Measurements from ENCODE around the gene TMTC2.
"Not testable (repeated sequence)": the region's sequence is repeated elsewhere in the genome, so short reads cannot be mapped to it uniquely, and the experiment has no call there.

The TMTC2 gene

GRCh38 chr12:82787016-82787415, 100.3 kb downstream of the TMTC2 start:
- H3K27me3 Mint-ChIP-seq: no peaks in the 10 kb centered on the region
- no peaks in the 10 kb centered on the region for H3K4me1 Mint-ChIP-seq
- no peak overlapping the region for H3K4me3 Mint-ChIP-seq
- H3K27ac Mint-ChIP-seq: no peak overlapping the region
- H3K36me3 Mint-ChIP-seq: no peaks in the 10 kb centered on the region
- H3K9me3 Mint-ChIP-seq: no peaks in the 10 kb centered on the region

- no peaks in the 10 kb centered on the region for H3K27me3 Mint-ChIP-seq
- no peaks in the 10 kb centered on the region for H3K4me1 Mint-ChIP-seq
- no peaks in the 10 kb centered on the region for H3K36me3 Mint-ChIP-seq
- H3K9me3 Mint-ChIP-seq: no peaks in the 10 kb centered on the region
- H3K27ac Mint-ChIP-seq: no peak overlapping the region
- H3K4me3 Mint-ChIP-seq: no peak overlapping the region
Observed at GRCh38 chr12:82788594-82788993, 101.9 kb downstream of the TMTC2 start.

- Mint-ChIP-seq H3K4me3 (no peak overlapping the region), H3K27me3 (no peaks in the 10 kb centered on the region), H3K9me3 (no peaks in the 10 kb centered on the region), H3K36me3 (no peaks in the 10 kb centered on the region), H3K4me1 (no peaks in the 10 kb centered on the region), H3K27ac (no peak overlapping the region)
Observed at GRCh38 chr12:82789674-82790073, 103.0 kb downstream of the TMTC2 start.

DNA sequence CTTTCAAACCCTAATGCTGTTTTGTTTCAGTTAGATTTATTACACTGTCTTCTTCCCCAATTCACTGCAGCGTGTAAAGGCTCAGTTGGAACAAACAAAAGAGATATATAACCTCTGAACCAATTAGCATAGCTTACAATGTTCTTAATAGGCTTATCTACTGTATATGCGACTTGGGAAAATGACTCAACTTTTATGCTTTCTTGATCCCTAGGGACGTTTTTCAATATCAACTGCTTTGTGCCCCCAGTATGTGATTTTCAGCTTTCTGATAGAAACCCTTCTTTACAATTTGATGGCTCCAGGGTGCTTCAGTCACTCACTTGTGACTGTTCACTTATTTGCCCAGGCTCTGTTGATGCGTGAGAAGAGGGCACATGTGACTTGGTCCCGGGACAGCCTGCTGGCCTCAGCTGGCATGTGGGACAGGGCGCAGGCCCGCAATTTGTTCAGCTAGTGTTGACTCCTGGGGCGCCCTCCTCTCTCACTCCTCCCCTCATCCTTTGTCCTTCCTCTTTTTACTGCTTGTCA, 107.1 kb downstream of the TMTC2 start:
- H3K9me3 Mint-ChIP-seq: no peaks in the 10 kb centered on the region
- no peaks in the 10 kb centered on the region for H3K36me3 Mint-ChIP-seq
- no peaks in the 10 kb centered on the region for H3K4me1 Mint-ChIP-seq
- no peak overlapping the region for H3K27ac Mint-ChIP-seq
- no peak overlapping the region for H3K4me3 Mint-ChIP-seq
- no peaks in the 10 kb centered on the region for H3K27me3 Mint-ChIP-seq

- no peaks in the 10 kb centered on the region for H3K36me3 Mint-ChIP-seq
- H3K27me3 Mint-ChIP-seq: no peaks in the 10 kb centered on the region
- H3K9me3 Mint-ChIP-seq: no peaks in the 10 kb centered on the region
- H3K4me1 Mint-ChIP-seq: no peaks in the 10 kb centered on the region
- no peak overlapping the region for H3K4me3 Mint-ChIP-seq
- H3K27ac Mint-ChIP-seq: no peak overlapping the region
Observed at GRCh38 chr12:82797480-82797879, 110.8 kb downstream of the TMTC2 start.

DNA sequence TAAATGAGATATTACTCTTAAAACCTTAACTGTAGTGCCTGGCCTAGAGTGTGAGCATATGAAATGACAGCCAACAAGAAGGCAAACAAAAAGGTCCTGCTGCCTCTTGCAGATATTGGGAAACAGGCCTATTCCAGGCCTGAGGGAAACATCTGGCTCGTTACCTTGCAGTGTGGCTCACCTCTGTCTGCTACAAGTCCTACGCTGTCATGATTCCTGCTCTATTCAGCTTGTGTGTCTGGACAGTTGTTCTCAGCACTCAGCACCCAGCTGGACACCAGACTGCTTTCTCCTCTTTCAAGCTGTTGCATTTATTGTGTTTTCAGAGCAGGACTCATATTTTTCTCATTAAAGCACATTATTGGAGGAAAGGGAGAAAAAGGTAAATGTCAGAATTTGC, 113.5 kb downstream of the TMTC2 start:
- H3K4me1 Mint-ChIP-seq: no peaks in the 10 kb centered on the region
- H3K36me3 Mint-ChIP-seq: no peaks in the 10 kb centered on the region
- no peaks in the 10 kb centered on the region for H3K9me3 Mint-ChIP-seq
- no peak overlapping the region for H3K27ac Mint-ChIP-seq
- no peaks in the 10 kb centered on the region for H3K27me3 Mint-ChIP-seq
- no peak overlapping the region for H3K4me3 Mint-ChIP-seq

DNA sequence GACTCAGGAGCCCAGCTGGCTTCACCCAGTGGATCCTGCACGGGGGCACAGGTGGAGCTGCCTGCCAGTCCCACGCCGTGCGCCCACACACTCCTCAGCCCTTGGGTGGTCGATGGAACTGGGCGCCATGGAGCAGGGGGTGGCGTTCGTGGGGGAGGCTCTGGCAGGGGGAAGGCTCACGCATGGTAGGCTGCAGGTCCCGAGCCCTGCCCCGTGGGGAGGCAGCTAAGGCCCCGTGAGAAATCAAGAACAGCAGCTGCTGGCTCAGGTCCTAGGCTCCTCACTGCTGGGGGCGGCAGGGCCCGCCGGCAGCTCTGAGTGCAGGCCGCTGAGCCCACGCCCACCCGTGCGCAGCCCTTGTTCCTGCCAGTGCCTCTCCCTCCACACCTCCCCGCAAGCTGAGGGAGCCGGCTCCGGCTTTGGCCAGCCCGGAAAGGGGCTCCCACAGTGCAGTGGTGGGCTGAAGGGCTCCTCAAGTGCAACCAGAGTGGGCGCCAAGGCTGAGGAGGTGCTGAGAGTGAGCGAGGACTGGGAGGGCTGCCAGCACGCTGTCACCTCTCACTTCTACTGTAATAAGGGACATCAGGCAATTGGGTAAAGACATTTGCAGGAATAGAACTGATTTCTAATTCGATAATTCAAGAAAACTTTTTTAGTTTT, 115.4 kb downstream of the TMTC2 start:
- Mint-ChIP-seq H3K4me3 (no peak overlapping the region), H3K36me3 (no peaks in the 10 kb centered on the region), H3K4me1 (no peaks in the 10 kb centered on the region), H3K27ac (no peak overlapping the region), H3K9me3 (no peaks in the 10 kb centered on the region), H3K27me3 (no peaks in the 10 kb centered on the region)

DNA sequence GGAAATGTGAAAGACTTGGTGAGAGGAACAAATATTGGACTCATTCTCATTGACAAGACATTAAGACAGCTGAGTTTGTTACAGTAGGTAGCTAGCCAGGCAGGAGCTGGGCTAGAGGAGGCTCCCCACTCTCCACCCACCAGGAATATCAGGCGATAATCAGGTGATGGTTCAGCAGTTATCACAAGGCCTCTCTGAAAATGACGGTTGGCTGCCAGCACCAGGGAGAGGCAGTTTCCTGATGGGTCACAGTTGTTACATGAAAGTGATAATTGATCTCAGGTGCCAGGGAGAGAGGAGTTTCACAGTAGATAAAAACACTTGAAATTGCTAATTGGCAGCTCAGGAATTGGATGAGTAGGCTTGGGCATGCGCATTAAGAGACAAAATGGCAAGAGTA, 116.5 kb downstream of the TMTC2 start:
- Mint-ChIP-seq H3K36me3 (no peaks in the 10 kb centered on the region), H3K27ac (no peak overlapping the region), H3K27me3 (no peaks in the 10 kb centered on the region), H3K4me3 (no peak overlapping the region), H3K9me3 (no peaks in the 10 kb centered on the region), H3K4me1 (no peaks in the 10 kb centered on the region)

DNA sequence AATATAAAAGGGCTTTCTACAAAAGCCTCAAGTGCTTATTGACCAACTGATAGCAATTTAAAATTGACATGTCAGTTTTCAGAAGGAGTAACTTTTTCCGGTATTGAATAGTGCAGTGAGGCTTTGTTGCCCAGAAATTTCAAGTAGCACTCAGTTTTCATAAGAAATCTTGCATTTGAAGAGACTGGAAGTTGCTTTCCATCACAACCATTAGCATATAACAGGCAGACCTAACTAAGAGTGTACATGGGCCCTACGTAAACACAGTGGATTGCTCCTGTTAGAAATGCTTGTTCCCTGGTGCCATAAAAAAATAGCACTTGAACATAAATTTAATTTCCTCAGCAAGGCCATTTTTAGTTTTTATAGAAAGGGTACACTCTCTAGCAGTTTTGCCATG, 117.9 kb downstream of the TMTC2 start:
- H3K27ac Mint-ChIP-seq: no peak overlapping the region
- H3K9me3 Mint-ChIP-seq: no peaks in the 10 kb centered on the region
- H3K27me3 Mint-ChIP-seq: no peaks in the 10 kb centered on the region

GRCh38 chr12:82805004-82805403, 118.3 kb downstream of the TMTC2 start:
- not testable (repeated sequence) for H3K9me3 Mint-ChIP-seq, H3K27me3 Mint-ChIP-seq, H3K4me1 Mint-ChIP-seq, H3K27ac Mint-ChIP-seq, H3K36me3 Mint-ChIP-seq, H3K4me3 Mint-ChIP-seq

More for the DNA sequence above, 117.9 kb downstream of the TMTC2 start:
- H3K4me1 Mint-ChIP-seq: no peaks in the 10 kb centered on the region
- no peaks in the 10 kb centered on the region for H3K36me3 Mint-ChIP-seq
- no peak overlapping the region for H3K4me3 Mint-ChIP-seq

GRCh38 chr12:82805812-82806497, 119.2 kb downstream of the TMTC2 start:
- no peak overlapping the region for H3K27ac Mint-ChIP-seq
- H3K9me3 Mint-ChIP-seq: no peaks in the 10 kb centered on the region
- no peaks in the 10 kb centered on the region for H3K27me3 Mint-ChIP-seq
- no peaks in the 10 kb centered on the region for H3K36me3 Mint-ChIP-seq
- no peaks in the 10 kb centered on the region for H3K4me1 Mint-ChIP-seq
- H3K4me3 Mint-ChIP-seq: no peak overlapping the region

- no peaks in the 10 kb centered on the region for H3K36me3 Mint-ChIP-seq
- H3K9me3 Mint-ChIP-seq: no peaks in the 10 kb centered on the region
- no peak overlapping the region for H3K27ac Mint-ChIP-seq
- no peaks in the 10 kb centered on the region for H3K27me3 Mint-ChIP-seq
- no peak overlapping the region for H3K4me3 Mint-ChIP-seq
- no peaks in the 10 kb centered on the region for H3K4me1 Mint-ChIP-seq
Observed at GRCh38 chr12:82807132-82807737, 120.5 kb downstream of the TMTC2 start.

- Mint-ChIP-seq H3K9me3 (no peaks in the 10 kb centered on the region), H3K4me1 (no peaks in the 10 kb centered on the region)
Observed at GRCh38 chr12:82810568-82810967, 123.9 kb downstream of the TMTC2 start.

GRCh38 chr12:82817368-82817767, 130.7 kb downstream of the TMTC2 start:
- H3K9me3 Mint-ChIP-seq: no peaks in the 10 kb centered on the region
- no peak overlapping the region for H3K27ac Mint-ChIP-seq
- H3K36me3 Mint-ChIP-seq: peaks cover 2% of the 10 kb centered on the region
- H3K27me3 Mint-ChIP-seq: no peaks in the 10 kb centered on the region
- H3K4me1 Mint-ChIP-seq: no peaks in the 10 kb centered on the region
- no peak overlapping the region for H3K4me3 Mint-ChIP-seq

More at GRCh38 chr12:82810568-82810967, 123.9 kb downstream of the TMTC2 start:
- Mint-ChIP-seq H3K27me3 (no peaks in the 10 kb centered on the region), H3K36me3 (peaks cover 2% of the 10 kb centered on the region), H3K4me3 (no peak overlapping the region), H3K27ac (no peak overlapping the region)

DNA sequence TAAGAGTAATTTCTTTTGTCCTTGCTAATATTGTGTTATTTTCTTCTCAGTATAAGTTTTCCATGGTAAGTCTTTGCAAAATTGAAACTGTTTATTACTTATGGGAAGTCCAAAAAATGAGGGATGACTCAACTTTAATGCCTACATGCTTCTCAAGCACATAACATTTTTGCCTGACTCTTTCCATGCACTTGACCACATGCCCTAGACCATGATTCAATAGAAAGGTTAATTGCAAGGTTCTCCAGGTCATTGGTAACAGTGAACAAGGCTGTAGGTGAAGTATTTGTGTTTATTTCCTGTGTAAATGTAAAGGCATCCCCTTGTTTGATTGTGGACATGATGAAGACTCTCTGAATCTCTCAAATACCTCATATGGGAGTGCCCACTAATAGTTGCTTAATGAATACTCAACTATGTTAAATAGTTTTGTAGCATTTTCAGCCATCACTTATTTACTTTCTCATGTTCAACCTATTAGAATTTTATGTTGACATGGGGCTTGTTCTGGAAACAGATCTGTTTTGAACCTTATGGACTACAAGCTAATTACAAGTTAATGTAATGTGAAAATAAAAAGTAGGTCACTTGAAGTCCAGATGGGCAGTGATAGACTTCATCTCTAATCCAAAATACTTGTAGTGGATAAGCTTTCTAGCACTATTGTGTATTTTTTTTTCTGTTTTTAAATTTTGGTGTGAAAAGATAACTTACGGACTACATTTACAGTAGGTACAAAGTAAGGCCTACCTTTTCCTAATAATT, 131.7 kb downstream of the TMTC2 start:
- H3K36me3 Mint-ChIP-seq: peaks cover 2% of the 10 kb centered on the region
- H3K4me1 Mint-ChIP-seq: no peaks in the 10 kb centered on the region
- H3K27ac Mint-ChIP-seq: no peak overlapping the region
- no peaks in the 10 kb centered on the region for H3K9me3 Mint-ChIP-seq
- H3K27me3 Mint-ChIP-seq: no peaks in the 10 kb centered on the region
- no peak overlapping the region for H3K4me3 Mint-ChIP-seq

GRCh38 chr12:82826505-82826904, 139.8 kb downstream of the TMTC2 start:
- Mint-ChIP-seq H3K9me3 (no peaks in the 10 kb centered on the region), H3K27me3 (no peaks in the 10 kb centered on the region), H3K4me1 (no peaks in the 10 kb centered on the region), H3K4me3 (no peak overlapping the region), H3K36me3 (no peaks in the 10 kb centered on the region), H3K27ac (no peak overlapping the region)
